Measurements from ENCODE around the gene ERMP1.
A peak's percentile ranks its signal among the peaks of the same experiment; 100 is the strongest.
"Not testable (repeated sequence)": the region's sequence is repeated elsewhere in the genome, so short reads cannot be mapped to it uniquely, and the experiment has no call there.

ERMP1 gene

DNA sequence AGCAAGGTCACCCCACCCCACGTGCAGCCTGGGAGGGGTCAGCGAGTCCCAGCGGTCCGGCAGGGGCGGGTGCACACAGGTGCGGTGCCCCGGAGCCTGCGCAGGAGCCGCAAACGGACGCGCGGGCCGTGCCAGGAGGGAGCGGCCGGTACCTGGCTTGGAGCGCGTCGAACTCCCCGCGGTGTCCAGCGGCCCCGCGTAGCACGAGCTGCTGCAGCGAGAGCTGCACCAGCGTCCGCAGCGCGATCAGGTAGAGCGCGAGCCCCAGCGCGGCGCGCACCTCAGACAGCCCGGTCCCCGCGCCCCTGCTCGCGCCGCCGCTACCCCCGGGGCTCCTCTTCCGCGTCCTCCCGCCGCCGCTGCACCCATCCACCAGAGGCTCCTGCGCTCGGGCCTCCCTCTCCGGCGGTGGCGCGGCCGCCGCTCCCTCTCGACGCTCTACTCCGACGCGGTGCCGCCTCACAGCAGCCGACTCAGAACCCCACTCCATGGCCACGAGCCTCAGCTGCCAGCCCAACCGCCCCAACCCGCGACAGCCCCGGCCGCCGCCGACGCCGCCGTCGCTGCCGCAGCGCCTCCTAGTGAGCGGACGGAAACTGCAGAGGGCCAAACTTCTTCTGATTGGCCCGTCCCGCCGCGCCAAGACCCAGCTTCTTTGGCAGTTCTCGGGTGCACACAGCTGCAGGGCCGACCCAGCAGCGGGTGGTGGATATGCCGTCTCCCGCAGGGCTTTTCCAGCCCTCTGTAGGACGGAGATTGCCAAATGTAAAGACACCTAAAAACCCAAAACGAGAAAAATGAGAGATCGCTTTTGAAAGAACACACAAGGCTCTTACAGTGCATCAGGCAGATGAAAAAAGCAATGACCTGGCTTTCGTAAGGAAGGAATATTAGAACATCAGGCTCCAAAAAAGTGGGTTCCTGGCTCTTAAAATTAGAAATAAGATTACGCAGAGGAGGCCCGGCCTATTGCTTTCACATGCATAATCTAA, at the start of gene ERMP1:
Gene ERMP1, minus strand, starts transcription at position 580 of the 992 bp plus-strand sequence. Its CDS starts 90 bp downstream, at position 490.
- peak; percentile 52 for DNase-seq

GRCh38 chr9:5882244-5883012, 49.5 kb upstream of the ERMP1 start:
- not testable (repeated sequence) for DNase-seq

GRCh38 chr9:5879419-5880181, 46.7 kb upstream of the ERMP1 start:
- DNase-seq, result peak; percentile 42

DNA sequence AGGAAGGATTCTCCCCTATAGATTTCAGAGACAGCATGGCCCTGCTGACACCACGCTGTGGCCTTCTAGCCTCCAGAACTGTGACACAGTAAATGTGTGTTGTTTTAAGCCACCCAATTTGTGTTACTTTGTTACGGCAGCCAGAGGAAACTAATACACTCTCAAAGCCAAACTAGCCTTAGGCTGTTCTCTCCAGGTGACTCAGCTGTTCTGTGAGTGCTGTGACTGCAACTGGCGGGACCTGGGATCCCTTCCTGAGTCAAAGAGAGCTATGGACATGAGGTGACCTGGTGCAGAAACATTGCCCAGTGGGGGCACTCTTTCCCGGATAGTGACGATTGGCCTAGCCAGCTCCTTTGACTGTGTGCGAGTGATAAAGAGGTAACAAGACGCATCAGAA, 43.8 kb upstream of the ERMP1 start:
- no peak for DNase-seq

GRCh38 chr9:5876026-5876425, 43.1 kb upstream of the ERMP1 start:
- no peak for DNase-seq

- no peak for DNase-seq
Measured at GRCh38 chr9:5874048-5874447, 41.1 kb upstream of the ERMP1 start.

DNA sequence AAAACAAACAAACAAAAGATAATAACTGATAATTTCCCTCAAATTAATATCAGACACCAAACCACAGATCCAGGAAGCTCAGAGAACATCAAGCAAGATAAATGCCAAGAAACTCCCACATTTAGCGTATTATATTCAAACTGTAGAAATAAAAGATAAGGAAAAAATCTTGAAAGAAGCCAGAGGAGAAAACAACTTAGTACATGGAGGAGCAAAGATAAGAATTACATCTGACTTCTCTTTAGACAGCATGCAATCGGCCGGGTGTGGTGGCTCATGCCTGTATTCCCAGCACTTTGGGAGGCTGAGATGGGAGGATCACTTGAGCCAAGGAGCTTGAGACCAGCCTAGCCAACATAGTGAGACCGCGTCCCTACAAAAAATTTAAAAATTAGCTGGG, 40.5 kb upstream of the ERMP1 start:
- no peak for DNase-seq

DNA sequence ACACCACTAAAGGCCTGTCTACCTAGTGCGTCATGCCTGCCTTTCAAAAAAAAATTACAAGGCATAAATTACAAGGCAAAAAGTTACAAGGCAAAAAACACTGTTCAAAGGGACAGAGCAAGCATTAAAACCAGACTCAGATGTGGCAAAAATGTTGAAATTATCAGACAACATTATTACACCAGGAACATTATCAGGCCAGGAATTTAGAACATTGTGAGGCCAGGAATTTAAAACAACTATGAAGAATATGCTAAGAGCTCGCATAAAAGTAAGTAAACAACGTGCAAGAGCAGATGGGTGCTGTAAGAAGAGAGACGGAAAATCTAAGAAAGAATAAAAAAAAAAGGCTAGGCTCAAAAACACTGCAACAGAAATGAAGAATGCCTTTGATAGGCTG, 39.6 kb upstream of the ERMP1 start:
- DNase-seq, result no peak

GRCh38 chr9:5871785-5872184, 38.9 kb upstream of the ERMP1 start:
- no peak for DNase-seq

DNA sequence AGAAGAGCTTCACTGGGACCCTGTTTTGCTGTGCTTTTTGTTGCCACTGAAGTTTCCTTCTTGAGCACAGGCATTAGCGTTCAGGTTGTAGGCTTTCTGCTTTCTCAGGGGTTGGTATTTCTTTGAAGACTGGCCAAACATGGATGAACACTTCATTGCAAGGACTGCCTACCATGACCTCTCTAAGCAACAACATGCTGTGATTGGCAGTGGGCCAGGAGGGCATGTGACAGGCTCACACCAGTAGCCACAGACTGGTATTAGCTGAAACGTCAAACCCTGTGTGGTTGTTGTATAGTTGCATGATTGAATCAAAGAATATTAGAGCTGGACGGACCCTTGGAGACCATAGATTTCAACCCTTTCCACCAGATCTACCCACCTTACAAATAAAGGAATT, 37.8 kb upstream of the ERMP1 start:
- DNase-seq, result no peak

GRCh38 chr9:5870020-5870339, 37.1 kb upstream of the ERMP1 start:
- no peak for DNase-seq

DNA sequence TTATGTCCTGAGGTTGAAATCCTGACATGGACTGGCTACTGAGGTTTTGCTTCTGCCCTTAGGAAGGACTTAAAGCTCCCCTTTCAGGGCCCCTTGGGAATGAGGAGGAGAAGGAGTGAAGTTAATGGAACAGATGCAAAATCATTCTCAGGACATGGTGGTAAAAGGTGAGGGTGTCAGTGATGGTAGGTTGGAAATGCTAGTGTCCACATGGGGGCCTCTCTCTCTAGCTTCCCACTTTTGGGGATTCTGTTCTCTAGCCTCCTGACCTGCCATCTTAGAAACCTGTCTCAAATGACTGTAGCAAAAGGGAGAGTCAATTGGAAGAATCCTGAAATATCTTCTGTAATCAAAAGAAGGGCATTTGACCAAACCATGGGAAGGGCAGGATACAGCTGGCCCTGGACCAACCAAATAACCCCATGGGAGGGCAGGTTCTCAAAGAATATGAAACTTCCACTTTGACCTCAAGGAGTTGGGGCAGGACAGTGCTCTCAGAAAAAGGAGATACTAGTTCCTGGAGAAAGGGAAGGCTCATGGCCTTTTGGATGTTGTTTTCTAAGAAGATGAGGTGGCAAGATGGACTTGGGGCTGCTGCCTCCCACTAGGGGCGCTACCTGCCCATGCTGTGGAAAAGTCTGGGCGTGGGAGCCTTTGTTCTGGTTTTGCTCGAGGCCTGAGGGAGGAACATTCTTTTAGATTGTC, 36.5 kb upstream of the ERMP1 start:
- no peak for DNase-seq

DNA sequence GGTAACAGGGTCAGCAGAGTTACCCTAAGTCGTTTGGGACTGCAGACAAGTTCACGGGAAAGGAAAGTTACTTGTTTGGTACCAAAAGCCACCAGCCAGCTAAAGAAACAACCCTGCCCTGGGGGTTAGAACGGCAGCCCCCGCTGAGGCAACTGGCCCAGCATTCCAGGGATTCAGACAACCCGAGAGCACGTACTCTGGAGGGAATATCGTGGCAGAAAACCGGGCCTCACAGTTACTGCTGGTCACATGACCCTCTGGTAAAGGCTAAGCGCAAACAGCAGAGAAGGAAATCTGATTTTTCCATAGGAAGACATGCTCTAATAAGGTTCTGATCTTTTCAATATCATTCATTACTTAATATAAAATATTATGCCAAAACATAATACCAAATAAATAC, 35.3 kb upstream of the ERMP1 start:
- no peak for DNase-seq

DNA sequence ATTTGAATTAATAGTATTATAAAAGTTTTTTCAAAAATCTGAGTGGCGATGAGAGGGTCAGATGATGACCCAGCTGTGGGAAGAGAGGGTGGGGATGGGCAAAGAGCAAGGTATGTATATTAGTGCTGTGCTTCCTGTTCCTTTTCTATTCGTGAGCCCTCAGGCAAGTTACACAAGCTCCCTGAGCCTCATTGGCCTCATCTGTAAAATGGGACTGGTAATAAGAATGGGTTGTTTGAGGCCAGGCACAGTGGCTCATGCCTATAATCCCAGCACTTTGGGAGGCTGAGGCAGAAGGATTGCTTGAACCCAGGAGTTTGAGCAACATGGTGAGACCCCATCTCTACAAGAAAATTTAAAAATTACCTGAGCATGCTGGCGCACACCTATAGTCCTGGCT, 33.8 kb upstream of the ERMP1 start:
- DNase-seq, result no peak

GRCh38 chr9:5866272-5866671, 33.4 kb upstream of the ERMP1 start:
- DNase-seq, result no peak

GRCh38 chr9:5864446-5864845, 31.5 kb upstream of the ERMP1 start:
- no peak for DNase-seq

DNA sequence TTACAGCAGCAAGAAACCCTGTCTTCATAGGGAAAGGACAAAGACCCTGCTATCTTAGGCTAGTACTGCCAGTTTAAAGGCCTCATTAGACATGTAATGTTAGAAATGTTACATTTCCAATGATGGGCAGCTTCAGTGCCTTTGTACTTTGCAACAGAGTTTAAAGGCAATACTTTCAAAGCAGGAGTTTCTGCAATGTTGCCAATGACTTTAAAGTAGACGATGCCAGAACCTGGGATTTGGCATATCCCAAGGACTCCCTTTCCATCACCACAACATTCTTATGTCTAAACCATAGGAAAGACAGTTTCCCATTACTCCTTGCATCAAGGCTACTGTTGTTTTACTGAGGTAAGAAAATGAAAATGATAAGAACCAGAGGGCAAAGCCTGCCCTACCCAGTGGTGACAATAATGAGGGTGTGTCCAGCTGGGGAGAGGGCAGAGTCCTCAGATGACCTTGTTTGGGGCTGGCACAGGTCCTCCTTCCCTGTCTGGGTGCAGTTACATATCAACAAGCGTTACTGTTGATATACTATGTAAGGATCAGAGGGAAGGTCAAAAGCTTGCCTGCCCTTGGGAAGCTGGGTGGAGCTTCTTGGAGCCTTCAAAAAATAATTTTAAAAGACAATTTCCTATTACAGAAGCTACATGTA, 30.3 kb upstream of the ERMP1 start:
- DNase-seq, result no peak

- no peak for DNase-seq
Measured at GRCh38 chr9:5858833-5859232, 25.9 kb upstream of the ERMP1 start.

GRCh38 chr9:5857928-5858327, 25.0 kb upstream of the ERMP1 start:
- no peak for DNase-seq

- no peak for DNase-seq
Measured at GRCh38 chr9:5854063-5854790, 21.3 kb upstream of the ERMP1 start.

DNA sequence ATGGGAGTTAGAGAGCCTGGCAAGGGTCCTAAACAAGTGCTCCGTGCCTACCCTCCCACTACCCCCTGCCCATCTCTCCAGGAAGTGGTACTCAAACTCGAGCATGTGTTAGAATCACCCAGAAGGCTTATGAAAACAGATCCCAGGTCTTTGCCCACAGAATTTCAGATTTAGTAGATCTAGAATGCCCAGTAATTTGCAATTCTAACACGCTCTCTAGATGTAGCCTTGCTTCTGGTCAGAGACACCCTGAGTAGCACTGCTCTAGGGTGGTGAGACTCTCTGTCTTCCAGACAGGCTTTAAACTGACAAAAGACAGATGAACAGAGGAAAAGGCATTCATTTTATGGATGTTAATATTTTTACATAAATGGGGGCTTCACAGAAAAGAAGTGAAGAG, 20.7 kb upstream of the ERMP1 start:
- DNase-seq, result no peak

Data from amniotic stem cell (primary cell).